ENCODE data around the gene KIAA0930. TPM values are rescaled to one million over a fixed set of nuclear protein-coding genes. Genes with fewer than 3 reads are reported as not detected.

KIAA0930 gene
- polyA plus RNA-seq, 3 donors from 2014 or later, result 2.2 to 6.2 (median 4.5) TPM

DNA sequence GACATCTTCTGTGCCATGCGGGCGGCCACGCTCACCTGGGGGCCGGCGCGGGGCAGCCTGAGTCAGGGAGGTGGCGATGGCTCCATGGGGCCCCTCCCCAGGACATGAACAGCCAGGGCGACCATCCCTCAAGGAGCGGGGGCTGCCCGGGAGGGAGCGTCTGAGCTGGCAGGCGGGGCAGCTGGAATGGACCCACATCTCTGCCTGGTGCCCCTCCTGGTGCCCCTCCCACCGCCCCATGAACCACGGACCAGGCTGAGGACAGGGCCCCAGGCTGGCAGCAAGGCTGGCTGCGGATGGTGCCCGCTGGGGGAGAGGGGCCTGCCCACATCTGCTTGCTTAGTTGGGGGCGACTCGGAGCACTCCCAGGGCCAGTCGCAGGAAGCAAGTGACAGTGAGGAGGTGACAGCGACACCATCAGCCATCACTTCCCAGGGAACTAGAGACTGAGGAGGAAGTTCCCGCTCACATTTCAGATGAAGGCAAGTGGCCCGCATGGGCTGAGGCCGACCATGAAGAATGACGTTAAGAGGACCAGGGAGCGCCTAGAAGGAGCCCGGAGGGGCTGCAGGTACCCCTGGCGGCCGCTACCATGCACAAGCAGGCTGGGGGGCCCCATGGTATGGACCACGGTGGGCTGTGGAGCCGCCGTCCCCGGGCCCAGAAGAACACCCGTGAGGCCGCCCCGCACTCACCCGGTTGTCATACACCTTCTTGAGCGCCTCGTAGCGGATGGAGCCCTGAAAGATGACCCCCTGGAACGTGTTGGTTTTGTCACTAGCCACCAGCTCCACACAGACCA lies 37.3 kb downstream of the KIAA0930 start:
- no peak for DNase-seq
- Mint-ChIP-seq H3K27me3 (ENCODE audit: low read depth in 3 of 3) (peaks cover 0 to 3% (median 0%) of the 10 kb centered on the region in 3 donors), H3K9me3 (no peaks in the 10 kb centered on the region), H3K27ac (no peak overlapping the region), H3K4me3 (no peak overlapping the region), H3K36me3 (peaks cover 4 to 28% (median 10%) of the 10 kb centered on the region in 3 donors), H3K4me1 (peaks cover 0 to 5% of the 10 kb centered on the region in 2 donors)

DNA sequence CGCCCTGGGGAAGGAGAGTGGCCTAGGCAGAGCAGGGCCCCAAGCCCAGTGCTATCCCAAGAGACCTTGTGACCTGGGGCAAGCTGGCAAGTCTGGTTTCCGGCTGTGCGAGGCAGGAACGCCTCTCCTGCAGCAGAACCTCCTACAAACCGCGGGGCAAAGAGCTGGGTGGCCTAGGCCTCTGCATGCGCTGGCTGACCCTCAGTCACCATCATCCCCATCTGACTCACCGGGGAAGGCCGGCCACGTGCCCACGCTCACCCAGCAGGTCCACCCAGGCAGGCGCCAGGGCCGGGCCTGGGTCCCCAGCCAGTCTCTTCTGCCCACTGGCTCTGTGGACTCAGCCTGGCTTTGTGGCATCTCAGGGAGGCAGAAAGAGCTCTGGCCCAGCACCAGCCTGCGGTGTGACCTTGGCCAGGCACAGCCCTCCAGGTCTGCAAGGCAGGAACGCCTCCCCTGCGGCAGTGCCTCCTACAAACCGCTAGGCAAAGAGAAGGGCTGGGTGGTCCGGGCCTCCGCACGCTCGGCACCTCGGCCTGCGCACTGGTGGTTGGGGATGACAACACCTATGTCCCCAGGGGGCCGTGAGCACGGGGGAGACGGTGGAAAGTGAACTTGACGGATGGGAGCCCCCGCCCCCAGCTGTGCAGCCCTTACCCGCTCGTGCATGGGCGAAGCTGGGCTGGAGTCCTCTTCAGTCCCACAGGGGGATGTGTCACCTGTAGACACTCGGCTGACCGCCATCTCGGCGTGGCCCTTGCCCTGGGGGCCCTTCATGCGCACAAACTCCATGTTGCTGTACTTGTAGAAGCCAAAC lies 38.2 kb downstream of the KIAA0930 start:
- peaks cover 0 to 5% of the 10 kb centered on the region in 2 donors for H3K4me1 Mint-ChIP-seq
- peaks cover 0 to 2% (median 0%) of the 10 kb centered on the region in 3 donors for H3K27me3 Mint-ChIP-seq (ENCODE audit: low read depth in 3 of 3)
- no peak overlapping the region for H3K4me3 Mint-ChIP-seq
- H3K9me3 Mint-ChIP-seq, result no peaks in the 10 kb centered on the region
- peaks cover 4 to 33% (median 10%) of the 10 kb centered on the region in 3 donors for H3K36me3 Mint-ChIP-seq
- DNase-seq, result no peak
- H3K27ac Mint-ChIP-seq, result no peak overlapping the region

DNA sequence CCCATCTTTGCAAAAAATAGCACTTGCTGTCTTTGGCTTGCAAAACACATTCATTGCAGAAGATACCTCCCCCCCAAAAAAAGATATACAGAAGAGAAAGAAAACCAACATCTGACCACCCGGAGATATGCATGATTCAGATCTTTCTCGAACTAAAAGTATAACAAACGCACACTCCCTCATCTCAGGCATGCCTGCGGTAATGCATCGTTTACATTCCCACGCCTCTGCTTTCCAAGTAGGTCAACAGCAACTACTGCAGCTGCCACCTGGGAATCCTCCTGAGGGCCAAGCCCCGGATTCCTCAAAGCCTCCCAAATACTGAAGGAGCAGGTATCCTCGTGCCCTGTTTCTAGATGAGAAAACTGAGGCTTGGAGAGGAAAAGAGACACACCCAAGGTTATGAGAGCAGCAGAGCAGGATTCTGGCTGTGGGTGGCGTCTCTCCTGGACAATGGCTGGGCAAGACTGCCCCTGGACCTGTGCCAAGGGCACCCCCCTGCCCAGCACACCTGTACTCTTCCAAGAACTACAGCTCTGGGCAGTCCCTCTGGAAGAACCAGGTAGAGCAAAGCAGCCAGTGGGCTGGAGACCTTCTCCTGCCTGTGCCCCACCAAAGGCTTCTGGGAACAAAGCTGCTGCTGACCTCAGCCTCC lies 38.9 kb downstream of the KIAA0930 start:
- Mint-ChIP-seq H3K36me3 (peaks cover 4 to 35% (median 10%) of the 10 kb centered on the region in 3 donors), H3K4me1 (peaks cover 0 to 5% of the 10 kb centered on the region in 2 donors), H3K27ac (no peak overlapping the region), H3K4me3 (no peak overlapping the region), H3K9me3 (no peaks in the 10 kb centered on the region), H3K27me3 (ENCODE audit: low read depth in 3 of 3) (peaks cover 0 to 2% (median 0%) of the 10 kb centered on the region in 3 donors)
- no peak for DNase-seq

DNA sequence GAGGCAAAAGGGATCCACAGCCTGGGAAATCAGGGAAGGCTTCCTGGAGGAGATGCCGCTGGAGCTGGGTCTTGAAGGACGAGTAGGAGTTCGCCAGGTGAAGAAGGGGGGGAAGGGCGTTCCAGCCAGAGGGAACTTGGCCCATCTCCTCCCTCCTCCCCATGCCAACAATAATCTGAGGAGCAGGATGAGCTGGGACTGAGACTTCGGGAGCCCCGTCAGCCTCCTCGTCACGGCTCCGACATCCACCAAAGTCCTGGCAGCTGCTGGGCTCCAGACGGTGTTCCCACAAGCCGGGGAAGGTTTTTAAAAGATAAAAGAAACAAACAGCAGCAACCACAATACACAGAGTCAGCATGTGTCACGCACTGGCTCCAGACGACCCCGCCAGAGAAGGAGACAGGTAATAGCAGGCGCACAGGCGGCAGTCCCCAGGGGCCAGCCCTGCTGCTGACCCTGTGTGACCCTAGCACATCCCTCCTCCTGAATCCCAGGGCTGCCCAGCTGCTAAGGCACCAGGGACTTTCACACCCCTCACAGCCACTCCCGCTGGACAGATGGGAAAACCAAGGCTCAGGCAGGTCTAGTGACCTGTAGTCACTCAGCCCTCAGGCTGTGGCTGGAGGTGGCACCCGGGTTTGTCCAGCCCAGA lies 39.7 kb downstream of the KIAA0930 start:
- no peak overlapping the region for H3K4me3 Mint-ChIP-seq
- peaks cover 0 to under 1% of the 10 kb centered on the region in 2 donors for H3K4me1 Mint-ChIP-seq
- no peak for DNase-seq
- H3K9me3 Mint-ChIP-seq, result no peaks in the 10 kb centered on the region
- H3K36me3 Mint-ChIP-seq, result peaks cover 0 to 30% (median 10%) of the 10 kb centered on the region in 3 donors
- peaks cover 0 to 2% (median 0%) of the 10 kb centered on the region in 3 donors for H3K27me3 Mint-ChIP-seq (ENCODE audit: low read depth in 3 of 3)
- H3K27ac Mint-ChIP-seq, result peak overlapping the region in 1 of 6 donors; percentile 59

DNA sequence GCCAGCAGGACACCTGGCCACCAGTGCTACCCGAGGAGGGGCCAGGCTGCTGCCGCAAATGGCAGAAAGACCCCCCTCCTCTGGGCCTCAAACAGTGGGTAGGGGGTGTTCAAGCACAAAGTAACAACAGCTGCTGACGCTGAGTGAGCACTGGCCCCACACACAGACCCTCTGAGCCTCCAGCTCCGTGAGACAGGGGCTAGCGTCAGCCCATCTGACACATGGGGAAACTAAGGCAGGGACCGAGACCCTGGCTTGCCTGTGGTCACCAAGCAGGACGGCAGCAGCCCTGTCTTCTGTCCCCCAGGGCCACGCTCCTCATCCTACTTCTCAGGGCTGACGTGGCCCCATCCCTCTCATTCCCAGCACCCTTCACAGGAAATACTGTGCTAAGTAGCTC lies 40.5 kb downstream of the KIAA0930 start:
- H3K4me3 Mint-ChIP-seq, result no peak overlapping the region
- H3K27me3 Mint-ChIP-seq (ENCODE audit: low read depth in 3 of 3), result peaks cover 0 to 2% (median 0%) of the 10 kb centered on the region in 3 donors
- peak overlapping the region in 1 of 6 donors; percentile 59 for H3K27ac Mint-ChIP-seq
- no peaks in the 10 kb centered on the region for H3K4me1 Mint-ChIP-seq
- no peaks in the 10 kb centered on the region for H3K9me3 Mint-ChIP-seq
- no peak for DNase-seq
- peaks cover 0 to 31% (median 10%) of the 10 kb centered on the region in 3 donors for H3K36me3 Mint-ChIP-seq

DNA sequence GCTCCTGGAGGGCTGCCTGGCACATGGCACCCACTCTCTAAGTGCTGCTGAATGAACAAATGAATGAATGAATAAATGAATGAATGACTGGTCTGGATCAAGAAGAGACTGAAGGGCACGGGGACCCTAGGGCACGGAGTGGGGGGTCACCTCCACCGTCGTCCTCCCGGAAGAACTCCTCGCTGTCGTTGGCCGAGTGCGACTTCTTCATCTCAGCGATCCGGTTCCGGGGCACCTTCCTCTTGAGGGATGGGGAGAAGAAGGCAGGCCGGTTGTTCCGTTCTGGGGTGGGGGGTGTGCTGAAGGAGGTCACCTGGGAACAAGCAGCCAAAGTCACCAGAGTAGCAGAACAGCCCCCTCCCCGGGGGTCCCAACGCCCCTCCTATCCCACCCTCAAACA lies 41.0 kb downstream of the KIAA0930 start:
- no peaks in the 10 kb centered on the region for H3K9me3 Mint-ChIP-seq
- peaks cover 0 to 2% (median 0%) of the 10 kb centered on the region in 3 donors for H3K27me3 Mint-ChIP-seq (ENCODE audit: low read depth in 3 of 3)
- no peak overlapping the region for H3K4me3 Mint-ChIP-seq
- peaks cover 0 to 26% (median 10%) of the 10 kb centered on the region in 3 donors for H3K36me3 Mint-ChIP-seq
- H3K27ac Mint-ChIP-seq, result no peak overlapping the region
- no peaks in the 10 kb centered on the region for H3K4me1 Mint-ChIP-seq
- no peak for DNase-seq

DNA sequence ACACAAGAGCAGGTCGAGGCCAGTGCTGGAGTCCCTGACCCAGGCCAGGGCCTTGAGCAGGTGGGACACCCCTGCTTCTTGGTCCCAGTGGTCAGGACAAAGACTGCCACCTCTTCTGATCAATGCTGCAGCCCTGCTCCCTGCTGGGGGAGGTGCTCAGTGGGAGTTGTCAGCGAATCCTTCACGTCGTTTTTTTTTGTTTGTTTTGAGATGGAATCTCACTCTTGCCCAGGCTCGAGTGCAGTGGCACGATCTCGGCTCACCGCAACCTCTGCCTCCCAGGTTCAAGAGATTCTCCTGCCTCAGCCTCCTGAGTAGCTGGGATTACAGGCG lies 42.3 kb downstream of the KIAA0930 start:
- peaks cover 0 to 26% (median 10%) of the 10 kb centered on the region in 3 donors for H3K36me3 Mint-ChIP-seq
- no peaks in the 10 kb centered on the region for H3K4me1 Mint-ChIP-seq
- H3K9me3 Mint-ChIP-seq, result no peaks in the 10 kb centered on the region
- no peak overlapping the region for H3K27ac Mint-ChIP-seq
- peaks cover 0 to 2% (median 0%) of the 10 kb centered on the region in 3 donors for H3K27me3 Mint-ChIP-seq (ENCODE audit: low read depth in 3 of 3)
- no peak for DNase-seq
- no peak overlapping the region for H3K4me3 Mint-ChIP-seq

DNA sequence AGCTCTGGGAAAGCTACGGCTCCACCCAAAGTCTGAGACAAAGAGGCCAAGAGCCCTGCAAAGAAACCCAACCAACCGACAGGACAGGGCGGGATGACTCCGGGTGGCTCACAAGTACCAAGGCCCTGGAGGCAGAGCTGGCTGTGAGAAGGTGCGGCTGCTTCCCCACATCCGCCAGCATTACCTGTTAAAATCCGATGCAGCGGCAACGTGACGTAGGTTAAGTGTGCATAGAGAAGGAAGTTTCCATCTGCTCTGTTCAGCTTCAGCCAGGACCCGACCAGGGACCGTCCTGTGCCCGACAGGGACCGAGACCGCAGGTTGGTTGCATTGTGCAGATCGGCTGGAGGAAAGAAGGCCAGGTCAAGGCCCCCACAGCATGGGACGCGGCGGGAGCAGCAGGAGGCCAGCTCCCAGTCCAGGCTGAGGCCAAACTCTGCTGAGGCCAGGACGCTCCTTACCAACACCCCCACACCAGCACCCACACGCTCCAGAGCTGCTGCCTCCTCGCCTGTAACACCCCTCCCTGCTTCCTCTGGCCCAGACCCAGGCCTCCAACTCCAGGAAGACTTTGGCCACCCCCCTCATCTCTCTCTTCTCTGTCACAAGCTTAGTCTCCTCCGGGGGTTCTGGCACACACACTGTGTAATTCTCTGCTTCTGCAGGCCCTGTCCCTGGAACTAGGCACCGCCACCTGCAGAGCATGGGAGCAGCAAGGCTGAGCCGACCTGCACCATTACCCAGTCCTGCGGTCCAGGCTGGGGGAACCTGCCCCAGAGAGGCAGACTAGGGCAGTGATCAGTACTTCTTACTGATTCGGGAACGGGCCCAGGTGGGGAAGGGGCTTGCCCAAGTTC lies 42.9 kb downstream of the KIAA0930 start:
- Mint-ChIP-seq H3K27ac (peak overlapping the region in 1 of 6 donors; percentile 22), H3K27me3 (ENCODE audit: low read depth in 3 of 3) (no peaks in the 10 kb centered on the region), H3K9me3 (no peaks in the 10 kb centered on the region), H3K36me3 (peaks cover 0 to 26% (median 10%) of the 10 kb centered on the region in 3 donors), H3K4me3 (no peak overlapping the region), H3K4me1 (no peaks in the 10 kb centered on the region)
- no peak for DNase-seq

DNA sequence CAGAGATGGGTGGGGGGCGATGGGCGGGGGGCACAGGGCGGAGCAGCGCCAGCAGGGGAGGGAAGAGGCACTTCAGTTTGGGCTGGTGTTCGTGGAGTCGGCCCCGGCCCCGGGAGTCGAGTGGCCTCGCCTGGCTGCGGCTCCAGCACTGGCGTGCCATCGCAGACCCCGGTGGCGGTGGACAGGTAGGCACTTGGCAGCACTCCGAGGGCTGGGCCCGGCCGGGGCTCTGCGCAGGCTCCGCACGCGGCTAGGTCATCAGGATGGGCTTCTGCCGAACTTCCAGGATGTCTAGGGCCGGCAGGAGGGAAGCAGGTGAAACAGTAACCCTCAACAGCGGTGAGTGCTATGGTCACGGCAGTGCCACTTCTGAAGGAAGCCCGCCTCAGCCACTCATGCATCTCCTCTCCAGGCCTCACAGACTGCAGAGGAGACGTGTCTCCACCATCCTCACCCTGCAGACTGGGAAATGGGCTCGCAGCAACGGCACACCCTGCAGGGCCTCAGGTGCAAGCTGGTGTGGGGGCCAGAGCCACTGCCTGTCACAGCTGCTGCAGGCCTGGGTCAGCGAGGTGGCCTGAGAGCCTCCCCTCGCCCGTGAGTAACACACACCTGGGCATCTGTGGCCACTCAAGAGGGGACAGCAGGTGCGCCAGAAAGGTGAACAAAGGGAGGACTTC lies 43.6 kb downstream of the KIAA0930 start:
- Mint-ChIP-seq H3K9me3 (no peaks in the 10 kb centered on the region), H3K27me3 (ENCODE audit: low read depth in 3 of 3) (no peaks in the 10 kb centered on the region), H3K27ac (no peak overlapping the region), H3K4me3 (no peak overlapping the region), H3K36me3 (peaks cover 0 to 26% (median 10%) of the 10 kb centered on the region in 3 donors), H3K4me1 (no peaks in the 10 kb centered on the region)
- DNase-seq, result no peak

DNA sequence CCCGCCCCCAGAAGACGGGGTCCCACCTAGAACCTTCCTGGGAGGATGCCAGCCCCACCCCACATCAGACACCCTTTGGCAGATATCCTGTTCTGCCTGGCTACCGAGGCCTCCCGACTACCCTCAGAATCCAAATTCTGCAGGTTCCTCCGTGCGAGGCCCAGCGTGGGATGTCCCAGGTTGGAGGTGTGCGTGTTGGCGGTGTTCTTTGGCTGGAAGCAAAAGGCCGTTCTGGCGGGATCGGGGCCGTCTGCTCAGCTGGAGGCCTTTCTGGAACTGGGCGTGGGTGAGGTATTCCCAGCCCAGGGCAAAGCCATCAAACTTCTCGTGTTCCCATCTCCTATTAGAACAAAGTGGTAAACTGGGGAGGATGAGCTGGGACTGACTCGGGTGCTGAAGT lies 44.4 kb downstream of the KIAA0930 start:
- no peak for DNase-seq
- Mint-ChIP-seq H3K9me3 (no peaks in the 10 kb centered on the region), H3K4me1 (no peaks in the 10 kb centered on the region), H3K36me3 (peaks cover 0 to 19% (median 7%) of the 10 kb centered on the region in 3 donors), H3K4me3 (no peak overlapping the region), H3K27me3 (ENCODE audit: low read depth in 3 of 3) (no peaks in the 10 kb centered on the region), H3K27ac (no peak overlapping the region)

DNA sequence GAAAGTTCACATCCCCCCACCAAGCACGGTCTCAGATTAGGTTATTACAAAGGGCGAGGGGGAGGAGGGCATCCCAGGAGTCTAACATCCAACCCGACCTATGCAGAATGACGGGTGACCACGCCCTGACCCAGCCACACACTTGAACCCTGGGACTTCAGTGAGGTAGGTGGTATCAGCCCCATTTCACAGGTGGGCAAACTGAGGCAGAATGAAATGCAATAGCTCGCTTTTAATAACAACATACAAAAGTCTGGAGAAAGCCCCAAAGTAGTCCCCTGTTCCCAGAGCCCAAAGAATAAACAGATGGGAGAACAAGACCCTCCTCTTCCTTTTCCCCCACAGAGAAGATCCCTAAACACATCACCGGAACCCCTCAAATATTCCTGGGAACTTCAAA lies 45.1 kb downstream of the KIAA0930 start:
- no peaks in the 10 kb centered on the region for H3K27me3 Mint-ChIP-seq (ENCODE audit: low read depth in 3 of 3)
- H3K4me3 Mint-ChIP-seq, result no peak overlapping the region
- no peak overlapping the region for H3K27ac Mint-ChIP-seq
- H3K4me1 Mint-ChIP-seq, result no peaks in the 10 kb centered on the region
- no peaks in the 10 kb centered on the region for H3K9me3 Mint-ChIP-seq
- peaks cover 0 to 15% (median 2%) of the 10 kb centered on the region in 3 donors for H3K36me3 Mint-ChIP-seq
- no peak for DNase-seq

DNA sequence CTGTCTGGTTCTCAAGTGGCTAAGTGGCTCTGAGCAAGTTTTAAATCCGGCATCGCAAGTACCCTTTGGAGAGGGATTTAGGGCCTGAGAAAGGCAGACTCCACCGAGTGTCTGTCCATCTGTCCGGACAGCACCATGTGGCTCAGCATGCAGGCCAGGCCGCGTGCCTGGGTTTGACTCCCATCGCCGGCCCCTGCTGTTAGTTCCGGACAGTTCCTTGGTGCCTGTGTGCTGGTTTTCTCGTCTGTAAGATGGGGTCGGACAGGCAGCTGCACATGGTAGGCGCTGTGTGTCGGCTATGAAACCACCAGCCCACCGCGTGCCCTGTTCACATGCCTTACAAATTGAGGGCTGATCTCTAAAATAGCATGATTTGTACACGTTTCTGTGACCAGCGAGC lies 46.0 kb downstream of the KIAA0930 start:
- Mint-ChIP-seq H3K4me3 (no peak overlapping the region), H3K27me3 (ENCODE audit: low read depth in 3 of 3) (no peaks in the 10 kb centered on the region), H3K36me3 (peaks cover 0 to 12% (median 0%) of the 10 kb centered on the region in 3 donors), H3K4me1 (no peaks in the 10 kb centered on the region), H3K9me3 (no peaks in the 10 kb centered on the region), H3K27ac (no peak overlapping the region)
- no peak for DNase-seq
